Dermis microvascular lymphatic vessel endothelial cell (primary cell): ENCODE results near the gene CD200R1. TPM values are rescaled to one million over a fixed set of nuclear protein-coding genes. Genes with fewer than 3 reads are reported as not detected.
A peak's percentile ranks its signal among the peaks of the same experiment; 100 is the strongest.

Source experiments
- DNase-seq, 2 donors: peaks; one replicate each; pipeline versions ENCODE4 v3.0.0 to v3.0.0-alpha.2; 2010; ENCODE audit warnings: low read depth in 2 of 2
- total RNA-seq: library from RNA; depleted of rRNA; stranded (reverse); fragments of >200 nt; gene quantifications from 2 replicates; pipeline ENCODE4 v1.2.1, GENCODE V29; 2014

CD200R1 gene
- not detected in 2 replicates for total RNA-seq

- DNase-seq, result no peak
Observed at GRCh38 chr3:112974894-112975293, at the start of gene CD200R1. Gene CD200R1 (minus strand): TSS chr3:112975103. CDS start chr3:112974857, 246 bp downstream.

GRCh38 chr3:113021471-113021870, 46.6 kb upstream of the CD200R1 start:
- DNase-seq, result no peak

GRCh38 chr3:113019182-113020137, 44.6 kb upstream of the CD200R1 start:
- DNase-seq, result peak; percentile 73 to 88

GRCh38 chr3:113018536-113019181, 43.8 kb upstream of the CD200R1 start:
- DNase-seq, result peak; percentile 11 to 40

- DNase-seq, result no peak
Observed at GRCh38 chr3:113013593-113013992, 38.7 kb upstream of the CD200R1 start.

- no peak for DNase-seq
Observed at GRCh38 chr3:113008117-113008516, 33.2 kb upstream of the CD200R1 start.

- no peak for DNase-seq
Observed at GRCh38 chr3:113006359-113007056, 31.6 kb upstream of the CD200R1 start.

GRCh38 chr3:113005611-113006010, 30.7 kb upstream of the CD200R1 start:
- DNase-seq, result no peak

- DNase-seq, result no peak
Observed at GRCh38 chr3:113002679-113003078, 27.8 kb upstream of the CD200R1 start.

GRCh38 chr3:113002037-113002436, 27.1 kb upstream of the CD200R1 start:
- no peak for DNase-seq

GRCh38 chr3:113000691-113001090, 25.8 kb upstream of the CD200R1 start:
- DNase-seq, result peak in 1 of 2 donors; percentile 29

- no peak for DNase-seq
Observed at GRCh38 chr3:112995800-112996199, 20.9 kb upstream of the CD200R1 start.

- DNase-seq, result peak; percentile 66 to 84
Observed at GRCh38 chr3:112990672-112991602, 16.0 kb upstream of the CD200R1 start, which contains the start of gene GTPBP8. Gene GTPBP8 (plus strand): TSS chr3:112990984. CDS start chr3:112991000, 16 bp downstream.

GRCh38 chr3:112987710-112988334, 12.9 kb upstream of the CD200R1 start:
- DNase-seq, result no peak

GRCh38 chr3:112984485-112984884, 9.6 kb upstream of the CD200R1 start:
- DNase-seq, result peak in 1 of 2 donors; percentile 50

- no peak for DNase-seq
Observed at GRCh38 chr3:112982710-112983109, 7.8 kb upstream of the CD200R1 start.

GRCh38 chr3:112980080-112980479, 5.2 kb upstream of the CD200R1 start:
- DNase-seq, result no peak

- DNase-seq, result peak; percentile 21 to 31
Observed at GRCh38 chr3:112979244-112979832, 4.4 kb upstream of the CD200R1 start.

- DNase-seq, result no peak
Observed at GRCh38 chr3:112976953-112977352, 2.0 kb upstream of the CD200R1 start.

GRCh38 chr3:112976001-112976400, 1.1 kb upstream of the CD200R1 start:
- DNase-seq, result no peak
